ENCODE results near the gene NCS1.

Gene NCS1

GRCh38 chr9:130196643-130197042 lies 24.4 kb downstream of the NCS1 start:
- no peak for DNase-seq

DNA sequence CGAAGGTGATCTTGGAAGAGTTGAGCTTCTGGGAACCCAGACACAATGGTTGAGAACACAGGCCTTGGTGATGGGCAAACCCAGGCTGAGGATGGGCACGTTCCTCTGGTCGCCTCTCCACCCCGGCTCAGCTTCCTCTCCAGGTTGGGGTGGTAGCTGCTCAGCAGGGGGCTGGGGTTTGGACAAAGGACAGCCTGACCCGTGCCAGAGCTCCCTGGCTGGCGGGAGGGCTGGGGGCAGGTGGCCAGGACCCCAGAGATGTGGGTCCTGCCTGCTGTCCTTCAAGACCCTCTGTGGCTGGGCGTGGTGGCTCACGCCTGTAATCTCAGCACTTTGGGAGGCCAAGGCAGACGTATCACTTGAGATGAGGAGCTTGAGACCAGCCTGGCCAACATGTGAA lies 25.2 kb downstream of the NCS1 start:
- DNase-seq: no peak

- DNase-seq: no peak
Measured at GRCh38 chr9:130197888-130198287, 25.7 kb downstream of the NCS1 start.

DNA sequence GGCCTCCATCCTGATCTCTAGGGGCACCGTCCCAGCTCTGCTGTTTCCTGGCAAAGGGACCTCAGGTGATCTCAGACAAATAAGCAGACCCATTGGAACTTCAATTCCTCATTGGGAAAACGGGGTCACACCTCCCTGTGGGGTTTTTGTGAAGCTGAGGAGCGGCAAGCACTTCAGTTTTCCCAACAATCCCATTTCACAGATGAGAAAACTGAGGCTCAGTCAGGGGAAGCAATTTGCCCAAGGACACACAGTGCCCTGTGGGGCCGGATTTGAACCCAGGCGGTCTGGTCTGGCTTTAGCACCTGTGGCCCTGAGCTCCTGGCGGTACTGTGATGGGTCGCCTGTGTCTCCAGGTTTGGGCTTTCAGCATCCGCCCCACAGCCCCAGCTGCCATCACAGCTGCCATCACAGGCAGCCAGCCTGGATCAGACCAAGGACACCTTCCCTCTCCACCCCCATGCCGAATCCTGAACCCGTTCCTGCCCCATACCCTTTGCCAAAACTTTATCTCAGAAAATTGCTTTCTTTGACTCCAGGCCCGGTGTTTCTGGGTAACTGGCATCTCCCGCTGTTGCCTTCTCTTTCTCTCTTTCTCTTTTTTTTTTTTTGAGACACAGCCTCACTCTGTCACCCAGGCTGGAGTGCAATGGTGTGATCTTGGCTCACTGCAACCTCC lies 26.4 kb downstream of the NCS1 start:
- DNase-seq: no peak

DNA sequence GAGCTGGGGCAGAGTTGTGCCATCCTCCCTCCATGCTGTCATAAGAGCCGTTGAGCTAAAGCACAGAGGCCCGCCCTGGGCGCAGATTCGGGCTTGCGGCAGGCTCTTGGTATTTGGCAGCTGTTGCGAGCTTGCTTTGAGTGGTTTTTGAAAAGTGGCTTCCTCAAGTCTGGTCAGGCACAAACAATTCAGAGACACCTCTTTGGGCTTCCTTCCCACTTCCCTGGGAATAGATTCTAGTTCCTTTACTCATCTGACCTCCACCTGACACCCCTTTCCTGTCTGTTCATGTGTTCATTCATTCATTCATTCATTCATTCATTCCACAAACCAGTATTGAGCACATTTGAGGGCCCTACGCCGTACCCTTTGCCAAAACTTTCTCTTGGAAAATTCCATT lies 27.4 kb downstream of the NCS1 start:
- DNase-seq: no peak

- DNase-seq: no peak
Measured at GRCh38 chr9:130200038-130200849, 28.0 kb downstream of the NCS1 start.

GRCh38 chr9:130201399-130201873 lies 29.2 kb downstream of the NCS1 start:
- DNase-seq: no peak

DNA sequence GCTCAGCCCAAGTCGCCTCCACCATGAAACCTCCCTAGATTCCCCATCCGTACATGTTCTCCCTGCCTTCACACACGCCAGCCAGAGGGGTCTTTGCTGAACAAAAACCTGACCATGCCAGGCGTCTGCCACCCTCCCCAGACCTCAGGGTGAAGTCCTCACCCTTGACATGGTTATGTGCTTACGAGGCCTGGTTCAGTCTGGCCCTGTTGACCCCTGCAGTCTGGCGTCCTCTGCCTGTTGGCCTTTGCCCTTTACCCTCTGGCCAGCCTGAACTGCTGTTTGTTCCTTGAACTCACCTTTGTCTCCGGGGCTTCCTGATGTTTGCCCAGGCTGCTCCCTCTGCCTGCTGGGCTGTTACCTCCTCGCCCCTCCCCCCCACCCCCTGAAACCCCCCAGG lies 29.8 kb downstream of the NCS1 start:
- no peak for DNase-seq

GRCh38 chr9:130204341-130204740 lies 32.1 kb downstream of the NCS1 start:
- DNase-seq: no peak

GRCh38 chr9:130204959-130205358 lies 32.8 kb downstream of the NCS1 start:
- no peak for DNase-seq

DNA sequence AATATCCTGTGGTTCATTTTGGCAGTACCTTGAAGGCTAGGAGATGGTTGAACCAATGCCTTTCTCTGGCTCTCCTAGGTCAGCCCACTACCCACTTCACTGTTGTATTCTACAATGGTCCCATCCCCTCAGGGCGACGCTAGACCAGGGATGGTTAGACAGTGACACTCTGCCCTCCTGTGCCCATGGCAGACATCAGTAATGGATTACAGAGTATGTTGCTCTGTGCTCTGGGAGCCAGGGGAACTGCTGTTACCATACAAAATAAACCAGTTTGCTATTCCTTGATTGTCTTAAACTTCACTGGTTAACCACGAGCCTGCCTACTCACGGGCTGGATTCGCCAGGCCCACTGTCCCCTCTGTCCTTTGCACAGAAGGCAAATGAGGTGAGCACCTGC lies 33.7 kb downstream of the NCS1 start:
- DNase-seq: no peak

GRCh38 chr9:130206579-130206978 lies 34.4 kb downstream of the NCS1 start:
- DNase-seq: no peak

- no peak for DNase-seq
Measured at GRCh38 chr9:130207241-130207992, 35.2 kb downstream of the NCS1 start.

- DNase-seq: no peak
Measured at GRCh38 chr9:130208600-130209347, 36.6 kb downstream of the NCS1 start.

GRCh38 chr9:130209422-130209821 lies 37.2 kb downstream of the NCS1 start:
- no peak for DNase-seq

- DNase-seq: no peak
Measured at GRCh38 chr9:130211548-130212226, 39.5 kb downstream of the NCS1 start.

DNA sequence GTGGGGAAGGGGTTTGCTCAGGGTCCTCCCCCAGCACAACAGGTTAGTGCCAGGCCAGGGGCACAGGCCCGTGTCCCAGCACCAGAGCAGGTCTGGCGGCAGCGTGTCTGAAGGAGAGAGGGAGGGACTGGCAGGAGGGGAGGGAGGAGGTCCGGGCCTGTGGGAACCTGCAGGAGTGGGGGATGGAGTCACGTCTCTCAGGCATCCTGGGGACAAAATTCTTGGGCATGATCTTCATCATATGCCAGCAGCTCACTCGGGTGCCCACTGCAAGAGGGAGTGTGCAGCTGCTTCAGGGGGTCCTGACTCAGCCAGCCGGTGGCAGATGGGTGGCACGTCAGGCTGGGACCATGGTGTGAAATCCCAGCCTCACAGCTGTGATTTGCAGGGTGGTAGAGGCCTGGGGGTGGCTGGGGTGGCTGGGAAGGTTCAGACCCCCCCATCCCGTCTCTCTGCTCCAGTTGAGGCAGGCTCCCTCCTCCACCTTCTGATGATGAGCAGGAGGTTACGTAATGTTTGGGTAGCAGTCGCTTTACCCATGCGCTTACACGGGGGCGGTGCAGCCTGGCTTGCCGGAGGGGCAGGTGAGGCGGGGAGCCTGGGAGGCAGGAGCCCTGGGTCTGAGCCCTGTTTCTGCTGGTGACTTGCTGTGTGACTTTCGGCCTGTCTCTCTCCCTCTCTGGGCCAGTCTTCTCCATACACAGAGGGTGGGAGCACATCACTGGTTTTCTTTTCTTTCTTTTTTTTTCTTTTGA lies 40.5 kb downstream of the NCS1 start:
- DNase-seq: no peak

- DNase-seq: no peak
Measured at GRCh38 chr9:130213911-130214761, 41.9 kb downstream of the NCS1 start.

DNA sequence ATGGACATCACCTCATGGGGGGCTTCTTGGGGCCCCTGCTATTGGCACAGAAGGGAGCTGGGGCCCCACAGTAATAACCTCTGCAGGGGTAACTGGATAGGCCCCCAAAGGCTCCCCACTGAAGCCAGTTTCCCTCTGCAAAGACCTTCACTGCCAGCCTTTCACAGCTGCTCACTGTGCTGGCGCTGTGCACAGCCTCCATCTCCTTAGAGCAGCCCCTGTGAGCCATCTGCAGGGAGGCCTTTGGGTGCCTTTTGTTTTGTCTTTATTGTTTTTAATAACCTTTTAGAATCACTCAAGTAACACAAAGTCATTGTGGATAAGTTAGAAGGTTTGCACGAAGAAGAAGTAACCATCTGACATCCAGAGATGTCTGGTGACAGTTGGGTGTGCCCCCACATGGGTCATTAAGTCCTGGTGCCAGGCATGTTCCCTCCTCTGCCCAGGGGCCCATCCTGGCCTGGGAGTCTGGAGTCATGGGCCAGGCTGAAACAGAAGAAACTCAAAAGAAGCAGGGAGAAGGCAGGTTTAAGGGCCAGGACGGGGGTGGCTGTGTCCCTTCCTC lies 42.7 kb downstream of the NCS1 start:
- no peak for DNase-seq
